GM12874 (cell line): ENCODE data around the gene PRDM16.

Source experiments
- TF ChIP-seq, protein P1 (sequence below): IDR thresholded peaks from 2 replicates; pipeline ENCODE4 v1.5.1; 2011; ENCODE audit warnings: low read depth, mild to moderate bottlenecking, control low read depth, low read length, moderate library complexity; ENCODE audit not compliant: insufficient read depth

PRDM16 gene

DNA sequence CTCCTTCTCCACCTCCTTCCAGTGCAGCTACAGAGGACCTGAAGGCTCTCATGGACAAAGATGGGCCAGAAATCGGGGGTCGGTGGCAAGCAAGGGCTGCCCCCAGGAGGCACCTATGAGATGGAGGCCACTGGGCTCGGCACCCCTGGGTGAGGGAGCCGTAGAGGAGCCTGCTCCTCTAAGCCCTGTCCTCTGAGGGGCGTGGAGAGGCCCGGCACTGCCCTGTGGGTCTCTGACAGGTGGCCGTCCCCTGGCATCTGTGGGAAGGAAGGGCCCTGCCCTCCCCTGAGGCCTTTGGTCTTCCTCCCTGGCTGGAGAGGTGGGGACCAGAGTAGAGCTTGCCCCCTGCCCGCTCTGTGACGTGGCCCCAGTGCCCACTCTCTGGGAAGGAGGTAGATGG lies 30.9 kb downstream of the PRDM16 start:
- TF ChIP-seq, protein P1, sequence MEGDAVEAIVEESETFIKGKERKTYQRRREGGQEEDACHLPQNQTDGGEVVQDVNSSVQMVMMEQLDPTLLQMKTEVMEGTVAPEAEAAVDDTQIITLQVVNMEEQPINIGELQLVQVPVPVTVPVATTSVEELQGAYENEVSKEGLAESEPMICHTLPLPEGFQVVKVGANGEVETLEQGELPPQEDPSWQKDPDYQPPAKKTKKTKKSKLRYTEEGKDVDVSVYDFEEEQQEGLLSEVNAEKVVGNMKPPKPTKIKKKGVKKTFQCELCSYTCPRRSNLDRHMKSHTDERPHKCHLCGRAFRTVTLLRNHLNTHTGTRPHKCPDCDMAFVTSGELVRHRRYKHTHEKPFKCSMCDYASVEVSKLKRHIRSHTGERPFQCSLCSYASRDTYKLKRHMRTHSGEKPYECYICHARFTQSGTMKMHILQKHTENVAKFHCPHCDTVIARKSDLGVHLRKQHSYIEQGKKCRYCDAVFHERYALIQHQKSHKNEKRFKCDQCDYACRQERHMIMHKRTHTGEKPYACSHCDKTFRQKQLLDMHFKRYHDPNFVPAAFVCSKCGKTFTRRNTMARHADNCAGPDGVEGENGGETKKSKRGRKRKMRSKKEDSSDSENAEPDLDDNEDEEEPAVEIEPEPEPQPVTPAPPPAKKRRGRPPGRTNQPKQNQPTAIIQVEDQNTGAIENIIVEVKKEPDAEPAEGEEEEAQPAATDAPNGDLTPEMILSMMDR: no peak

DNA sequence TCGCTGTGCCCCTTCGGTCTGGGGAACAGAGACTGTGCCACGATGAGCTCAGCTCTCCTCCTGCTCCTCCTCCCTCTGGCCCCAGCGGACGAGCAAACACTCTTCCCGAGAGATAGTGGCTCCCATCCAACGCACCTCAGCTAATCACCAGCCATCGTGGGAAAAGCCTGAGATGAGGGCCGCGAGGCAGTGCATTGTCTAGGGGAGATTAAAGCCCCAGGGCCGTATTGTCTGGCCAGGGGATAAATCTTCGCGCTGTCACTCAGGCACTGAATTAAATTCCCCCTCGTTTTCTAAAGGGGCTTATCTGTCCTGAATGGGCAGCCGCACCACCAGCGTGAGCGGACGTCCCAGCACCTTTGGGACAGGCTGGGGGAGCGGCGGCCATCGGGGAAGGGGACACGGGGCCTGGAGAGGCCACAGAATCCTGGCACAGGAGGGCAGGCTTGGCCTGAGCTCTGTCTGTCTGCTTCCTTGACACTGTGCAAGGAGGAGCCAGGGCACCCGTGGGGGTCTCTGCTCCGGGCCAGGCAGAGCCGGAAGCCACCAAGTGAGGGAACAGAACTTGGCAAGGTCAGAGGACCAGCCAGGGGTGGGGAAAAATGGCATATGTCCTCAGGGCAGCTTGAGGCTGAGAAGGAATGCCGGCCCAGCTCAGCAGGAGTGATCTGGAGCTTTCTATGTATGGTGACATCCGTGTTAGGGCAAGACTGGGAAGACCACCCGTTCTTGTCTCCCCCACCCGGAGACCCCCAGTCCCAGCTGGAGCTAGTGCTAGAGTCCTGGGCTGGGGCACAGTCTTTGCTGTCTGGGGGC lies 32.3 kb downstream of the PRDM16 start:
- TF ChIP-seq, protein P1: no peak

DNA sequence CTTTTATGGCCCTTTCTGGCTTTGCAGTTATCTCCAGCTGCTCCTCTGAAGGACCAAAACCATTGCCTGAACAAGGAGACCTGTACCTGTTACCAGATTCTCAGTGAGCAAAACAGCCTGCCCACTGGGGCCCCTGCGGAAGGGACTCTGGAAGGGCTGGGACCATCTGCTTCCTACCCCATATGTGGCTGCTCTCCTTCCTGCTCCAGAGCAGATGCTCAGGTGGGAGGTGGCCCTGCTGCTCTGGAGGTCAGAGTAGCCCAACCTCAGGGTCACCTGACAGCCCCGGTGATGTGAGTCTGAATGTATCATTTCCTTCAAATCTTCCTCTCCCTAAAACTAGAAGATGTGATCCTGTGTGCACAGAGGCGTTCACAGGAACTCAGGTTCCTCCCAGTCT lies 33.6 kb downstream of the PRDM16 start:
- TF ChIP-seq, protein P1: no peak

DNA sequence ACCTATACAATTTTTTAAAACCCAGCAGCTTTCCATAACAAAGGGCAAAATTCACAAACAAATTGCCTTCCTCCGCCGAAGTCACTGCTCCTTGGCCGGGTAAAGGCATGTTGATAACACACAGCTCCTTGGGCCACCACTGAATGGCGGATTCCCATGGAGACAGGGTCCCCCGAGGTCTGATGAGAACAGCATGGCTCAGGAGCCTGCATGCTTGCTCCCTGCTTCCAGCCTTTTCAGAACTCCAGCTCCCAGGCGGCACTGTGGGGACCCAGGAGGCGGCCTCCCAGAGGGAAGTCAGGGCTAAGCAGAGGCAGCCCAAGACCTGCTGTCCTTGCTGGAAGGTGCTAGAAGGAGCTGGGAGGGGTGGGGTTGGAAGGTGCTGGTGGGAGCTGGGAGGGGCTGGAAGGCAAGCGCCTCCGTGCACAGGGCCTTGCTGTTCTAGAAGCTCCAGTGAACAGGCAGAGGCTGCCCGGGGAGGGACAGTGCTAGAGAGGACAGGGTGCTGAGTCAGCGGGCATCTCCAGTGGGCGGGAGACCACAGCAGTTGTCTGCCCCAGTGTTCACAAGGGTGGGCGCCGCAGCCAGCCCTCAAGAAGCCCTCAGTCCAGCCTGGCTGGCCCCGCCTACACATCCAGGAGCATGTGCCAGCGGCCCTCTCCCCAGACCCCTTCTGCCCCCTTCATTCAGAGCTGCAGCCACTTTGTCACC lies 35.1 kb downstream of the PRDM16 start:
- TF ChIP-seq, protein P1: no peak

DNA sequence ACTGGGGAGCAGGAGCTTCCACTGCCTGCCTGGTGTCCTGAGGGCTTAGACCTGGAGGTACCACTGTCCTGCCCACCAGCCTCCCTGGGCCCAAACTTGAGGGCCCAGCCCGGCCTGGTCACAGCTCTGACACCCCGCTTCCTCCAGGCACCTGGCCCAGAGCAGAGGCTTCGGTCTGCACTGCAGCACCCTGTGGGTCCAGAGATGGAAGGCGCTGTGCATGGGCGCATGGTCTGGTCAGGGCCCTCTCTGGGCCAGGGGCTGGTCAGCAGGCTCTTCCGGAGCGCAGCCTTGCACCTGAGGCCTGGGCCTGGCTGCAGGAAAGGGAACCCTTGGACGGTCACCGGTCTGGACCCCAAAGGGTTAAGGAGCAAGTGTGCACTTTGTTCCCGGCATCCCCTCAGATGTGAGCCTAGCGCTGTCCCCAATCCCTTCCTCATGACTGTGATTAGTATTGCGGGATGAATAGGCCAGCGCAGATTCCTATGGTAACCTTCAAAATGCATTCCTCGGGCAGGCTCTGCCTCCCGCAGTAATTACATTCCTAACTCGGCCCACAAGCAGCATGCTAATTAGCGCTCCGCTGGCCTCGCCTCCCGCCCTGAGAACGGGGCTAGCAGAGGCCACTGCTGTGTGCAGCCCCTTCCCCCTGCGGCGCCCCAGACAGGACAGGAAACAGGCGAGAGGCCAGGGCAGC lies 36.3 kb downstream of the PRDM16 start:
- TF ChIP-seq, protein P1: no peak

DNA sequence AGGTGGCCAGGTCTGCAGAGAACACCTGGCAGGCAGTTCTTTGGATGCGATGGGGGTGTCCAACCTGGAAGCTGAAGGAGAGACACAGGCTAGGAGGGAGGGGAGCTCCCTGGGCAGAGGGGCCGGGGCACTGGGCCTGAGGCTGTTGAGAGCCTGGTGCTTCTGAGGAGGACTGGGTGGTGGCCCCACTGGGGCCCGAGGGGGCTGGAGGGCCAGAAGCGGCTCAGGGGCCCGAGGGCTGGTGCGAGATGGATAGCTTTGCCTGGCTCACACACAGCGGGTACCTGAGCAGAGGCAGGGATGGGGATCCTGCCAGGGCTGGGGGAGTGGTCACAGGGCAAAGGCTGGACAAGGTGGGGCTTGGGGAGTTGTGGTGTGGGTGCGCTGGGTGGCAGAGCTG lies 37.2 kb downstream of the PRDM16 start:
- TF ChIP-seq, protein P1: no peak

DNA sequence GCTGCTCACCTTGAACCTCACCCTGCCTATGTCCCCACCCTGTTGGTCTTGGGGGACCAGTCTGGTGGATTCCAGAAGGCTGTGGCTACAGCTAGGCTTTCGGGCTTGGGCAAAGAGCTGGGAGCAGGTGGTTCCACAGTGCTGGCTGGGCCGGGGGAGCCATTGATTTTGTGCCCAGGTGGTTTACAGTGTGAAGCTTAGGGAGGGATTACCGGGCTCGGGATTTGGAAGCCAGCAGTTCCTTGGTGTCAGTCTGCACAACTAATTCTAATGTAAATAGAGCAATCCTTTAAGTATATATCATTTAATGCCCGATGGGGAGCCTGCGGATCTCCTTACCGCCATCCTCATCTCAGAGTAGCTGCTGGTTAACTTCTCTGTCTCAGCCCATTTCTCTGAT lies 38.2 kb downstream of the PRDM16 start:
- TF ChIP-seq, protein P1: no peak
